B cell (primary cell): ENCODE measurements around the gene RNF11.

Experiments
- CTCF ChIP-seq: fragments of 200-600 bp; IDR thresholded peaks from one replicate; pipeline ENCODE4 v1.8.0; 2022; ENCODE audit warnings: antibody characterized with exemption, mild to moderate bottlenecking
- EZH2 ChIP-seq: IDR thresholded peaks from 2 replicates; pipeline ENCODE4 v1.6.1; 2012; ENCODE audit warnings: borderline replicate concordance, low read depth, mild to moderate bottlenecking, moderate library complexity, low read length; ENCODE audit not compliant: insufficient read depth, poor library complexity, severe bottlenecking

DNA sequence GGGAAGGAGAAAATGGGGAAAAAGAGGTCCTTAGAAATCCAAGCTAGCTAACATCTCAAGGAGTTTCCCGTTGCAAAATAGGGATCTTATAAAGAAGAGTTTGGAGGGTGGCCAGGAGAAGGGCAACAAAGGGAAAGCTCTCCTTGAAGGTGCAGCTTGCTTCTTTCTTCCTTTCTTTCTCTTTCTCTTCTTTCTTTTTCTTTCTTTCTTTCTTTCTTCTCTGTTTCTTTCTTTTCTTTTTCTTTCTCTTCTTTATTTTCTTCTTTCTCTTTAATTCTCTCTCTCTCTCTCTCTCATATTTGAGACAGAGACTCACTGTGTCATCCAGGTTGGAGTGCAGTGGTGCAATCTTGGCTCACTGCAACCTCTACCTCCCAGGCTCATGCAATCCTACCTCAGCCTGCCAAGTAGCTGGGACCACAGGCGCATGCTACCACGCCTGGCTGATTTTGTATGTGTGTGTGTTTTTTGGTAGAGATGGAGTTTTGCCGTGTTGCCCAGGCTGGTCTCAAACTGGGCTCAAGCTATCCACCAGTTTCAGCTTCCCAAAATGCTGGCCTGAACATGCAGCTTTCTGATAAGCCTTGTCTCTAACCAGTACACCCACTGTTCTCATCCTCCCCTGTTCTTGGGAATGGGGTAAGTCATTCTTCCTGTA is 44.4 kb downstream of the RNF11 start:
- TF ChIP-seq CTCF (no peak), EZH2 (no peak)
